Daoy (cell line): ENCODE data around the gene EPHA2. TPM values are rescaled to one million over a fixed set of nuclear protein-coding genes. Genes with fewer than 3 reads are reported as not detected.
A peak's percentile ranks its signal among the peaks of the same experiment; 100 is the strongest.

Source experiments
- DNase-seq: peaks from one replicate; pipeline ENCODE4 v3.0.0-alpha.2; 2015; ENCODE audit warnings: low read depth
- total RNA-seq: library from RNA; depleted of rRNA; stranded (reverse); fragments of >200 nt; shearing (Covaris generic); gene quantifications from 2 replicates; pipeline ENCODE4 v1.2.3, GENCODE V29; 2014

The EPHA2 gene
- total RNA-seq, 1 experiment from 2014 or later = 67.7 TPM

DNA sequence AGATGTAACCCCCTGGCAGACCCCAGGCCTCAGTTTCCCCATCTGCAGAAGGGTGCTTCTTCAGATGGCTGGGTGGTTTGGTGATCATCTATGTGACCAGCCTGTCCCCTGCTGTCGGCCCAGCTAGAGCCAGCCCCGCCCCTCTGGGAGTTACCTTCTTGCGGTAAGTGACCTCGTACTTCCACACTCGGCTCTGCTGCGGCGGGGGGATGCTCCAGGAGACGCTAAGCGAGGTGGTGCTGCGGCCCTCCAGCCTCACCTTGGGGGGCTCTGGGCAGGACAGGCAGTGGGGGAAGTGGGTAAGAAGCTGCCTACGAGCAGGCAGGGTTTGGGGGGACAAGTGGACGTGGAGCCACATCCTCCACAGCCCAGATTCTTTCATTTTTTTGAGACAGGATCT lies 20.4 kb downstream of the EPHA2 start:
- no peak for DNase-seq

DNA sequence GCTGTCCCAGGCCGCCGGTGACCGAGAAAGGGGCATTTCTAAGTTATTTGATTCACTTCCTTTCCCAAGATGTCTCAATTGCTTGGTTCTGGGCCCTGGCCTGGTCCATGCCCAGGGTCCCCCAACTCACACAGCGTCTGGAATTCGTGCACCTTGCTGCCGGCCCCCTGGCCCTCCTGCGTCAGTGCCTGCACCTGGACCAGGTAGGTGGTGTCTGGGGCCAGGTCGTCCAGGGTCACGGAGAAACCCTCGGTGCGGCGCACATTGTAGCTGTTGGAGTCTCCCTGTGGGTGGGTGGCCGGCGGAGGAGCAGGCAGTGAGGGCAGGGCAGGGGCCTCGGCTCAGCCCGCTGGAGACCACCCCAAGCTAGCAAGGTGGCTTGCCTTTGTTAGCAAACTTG lies 21.0 kb downstream of the EPHA2 start:
- no peak for DNase-seq

DNA sequence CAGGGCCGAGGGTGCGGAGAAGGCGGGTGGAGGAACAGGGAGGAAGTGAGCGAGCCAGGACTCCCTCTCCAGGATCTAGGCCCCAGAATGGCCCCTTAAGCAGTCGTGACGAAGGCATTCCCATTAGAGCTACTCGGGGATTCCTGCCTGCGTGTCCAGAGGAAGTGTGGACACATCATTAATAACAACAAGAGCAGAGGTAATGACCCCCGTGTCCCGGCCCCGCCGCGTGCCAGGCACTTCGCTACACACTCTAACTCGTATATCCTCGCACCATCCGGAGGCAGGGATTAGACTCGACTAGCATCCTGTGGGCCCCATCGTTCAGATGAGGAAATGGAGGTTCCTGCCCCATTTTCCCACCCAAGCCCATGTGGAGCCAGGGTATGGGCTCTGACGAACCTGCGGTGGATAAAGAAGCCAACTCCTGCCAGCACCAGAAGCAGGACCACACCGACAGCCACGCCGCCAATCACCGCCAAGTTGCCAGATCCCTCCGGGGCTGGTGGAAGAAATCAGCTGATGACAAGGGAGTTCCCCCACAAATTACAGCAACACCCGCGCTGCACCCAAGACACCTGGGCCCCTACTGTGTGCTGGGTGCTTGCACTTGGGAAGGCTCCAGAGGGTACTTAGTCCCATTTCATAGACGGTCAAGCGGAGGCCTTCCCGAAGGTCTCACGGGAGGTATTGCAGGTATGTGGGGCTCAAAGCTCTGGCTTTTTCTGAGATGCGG lies 21.6 kb downstream of the EPHA2 start:
- DNase-seq = no peak

DNA sequence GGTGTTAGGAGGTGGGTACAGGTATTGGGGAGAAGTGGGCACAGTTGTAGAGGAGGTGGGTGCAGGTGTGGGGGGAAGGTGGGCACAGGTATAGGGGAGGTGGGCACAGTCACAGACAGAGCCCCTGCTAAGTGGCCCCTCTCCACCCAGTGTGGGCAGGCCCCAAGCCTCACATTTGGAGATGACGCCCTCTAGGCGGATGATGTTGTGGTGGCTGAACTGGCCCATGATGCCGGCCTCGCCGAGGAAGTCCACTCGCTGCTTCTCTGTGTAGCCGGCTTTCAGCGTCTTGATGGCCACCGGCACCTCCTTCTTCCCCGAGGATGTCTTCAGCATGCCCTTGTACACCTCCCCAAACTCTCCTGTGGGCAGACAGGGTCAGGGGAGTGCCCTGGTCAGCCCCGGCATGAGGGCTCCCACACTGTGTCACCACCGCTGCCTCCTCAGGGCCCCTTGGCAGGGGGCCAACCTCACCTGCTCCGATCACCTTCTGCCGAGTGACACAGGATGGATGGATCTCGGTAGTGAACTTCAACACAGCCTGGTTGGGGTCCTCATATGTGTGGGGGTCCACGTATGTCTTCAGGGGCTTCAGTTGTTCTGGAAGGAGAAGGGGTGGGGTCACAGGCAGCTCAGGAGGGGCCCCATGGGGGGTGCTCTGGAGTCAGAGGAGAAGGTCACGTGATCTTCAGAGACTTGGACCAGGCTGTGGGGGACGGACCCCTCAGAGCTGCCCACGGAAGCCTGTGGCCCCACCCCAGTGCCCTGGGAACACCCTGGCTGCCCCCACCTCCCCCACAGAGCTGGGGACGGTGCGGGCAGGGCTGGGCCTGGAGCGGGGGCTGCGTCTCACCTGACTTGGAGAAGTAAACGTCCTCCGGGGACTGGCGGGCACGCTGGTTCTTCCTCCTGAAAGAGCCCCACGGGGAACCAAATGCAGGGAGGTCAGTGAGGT lies 22.6 kb downstream of the EPHA2 start:
- no peak for DNase-seq

DNA sequence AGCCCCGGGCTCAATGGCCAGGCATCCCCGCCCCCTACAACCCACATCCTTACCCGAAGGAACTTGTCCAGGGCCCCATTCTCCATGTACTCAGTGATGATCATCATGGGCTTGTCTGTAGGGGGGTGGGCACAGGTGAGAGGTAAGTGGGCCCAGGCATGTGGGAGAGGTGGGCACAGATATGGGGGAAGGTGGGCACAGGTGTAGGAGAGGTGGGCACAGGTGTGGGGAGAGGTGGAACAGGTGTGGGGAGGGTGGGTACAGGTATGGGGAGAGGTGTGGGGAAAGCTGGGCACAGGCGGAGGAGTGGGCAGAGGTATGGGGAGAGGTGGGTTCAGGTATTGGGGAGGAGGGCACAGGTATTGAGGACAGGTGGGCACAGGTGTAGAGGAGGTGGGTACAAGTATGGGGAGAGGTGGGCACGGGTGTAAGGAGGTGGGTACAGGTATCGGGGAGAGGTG lies 23.5 kb downstream of the EPHA2 start:
- DNase-seq = no peak

DNA sequence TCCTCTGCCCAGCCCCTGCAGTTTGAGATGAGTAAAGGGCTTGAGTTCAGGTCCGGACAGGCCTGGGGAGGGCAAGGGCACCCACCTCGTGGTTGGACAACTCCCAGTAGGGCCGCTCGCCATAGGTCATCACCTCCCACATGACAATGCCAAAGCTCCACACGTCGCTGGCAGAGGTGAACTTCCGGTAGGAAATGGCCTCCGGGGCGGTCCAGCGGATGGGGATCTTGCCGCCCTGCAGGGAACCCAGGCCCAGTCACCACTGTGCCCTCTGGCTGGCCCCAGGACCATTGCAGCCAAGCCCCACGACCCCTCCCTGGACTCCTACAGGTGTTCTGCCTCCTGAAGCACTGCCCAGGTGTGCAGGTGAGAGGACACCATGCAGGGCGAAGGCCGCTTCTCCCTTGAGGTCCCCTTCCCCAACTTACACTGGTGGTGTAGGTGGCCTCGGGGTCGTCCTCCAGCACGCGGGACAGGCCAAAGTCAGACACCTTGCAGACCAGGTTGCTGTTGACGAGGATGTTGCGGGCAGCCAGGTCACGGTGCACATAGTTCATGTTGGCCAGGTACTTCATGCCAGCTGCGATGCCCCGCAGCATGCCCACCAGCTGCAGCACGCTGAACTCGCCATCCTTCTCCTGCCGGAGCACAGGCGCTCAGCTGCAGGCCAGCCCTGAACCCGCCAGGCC lies 24.1 kb downstream of the EPHA2 start:
- no peak for DNase-seq

DNA sequence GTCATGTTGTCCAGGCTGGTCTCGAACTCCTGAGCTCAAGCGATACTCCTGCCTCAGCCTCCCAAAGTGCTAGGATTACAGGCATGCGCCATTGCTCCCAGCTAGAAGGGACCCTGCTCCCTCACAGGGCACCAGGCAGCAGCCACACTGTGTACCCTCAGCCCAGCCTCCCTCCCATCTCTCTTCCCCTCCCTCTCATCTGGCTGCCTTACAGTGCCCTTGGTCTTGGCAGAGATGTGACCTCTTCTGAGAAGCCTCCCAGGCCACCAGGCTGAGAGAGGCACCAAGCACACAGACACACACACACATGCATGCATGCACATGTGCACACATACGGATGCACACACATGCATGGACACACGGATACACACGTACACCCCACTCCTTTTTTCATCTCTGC lies 25.0 kb downstream of the EPHA2 start:
- no peak for DNase-seq

DNA sequence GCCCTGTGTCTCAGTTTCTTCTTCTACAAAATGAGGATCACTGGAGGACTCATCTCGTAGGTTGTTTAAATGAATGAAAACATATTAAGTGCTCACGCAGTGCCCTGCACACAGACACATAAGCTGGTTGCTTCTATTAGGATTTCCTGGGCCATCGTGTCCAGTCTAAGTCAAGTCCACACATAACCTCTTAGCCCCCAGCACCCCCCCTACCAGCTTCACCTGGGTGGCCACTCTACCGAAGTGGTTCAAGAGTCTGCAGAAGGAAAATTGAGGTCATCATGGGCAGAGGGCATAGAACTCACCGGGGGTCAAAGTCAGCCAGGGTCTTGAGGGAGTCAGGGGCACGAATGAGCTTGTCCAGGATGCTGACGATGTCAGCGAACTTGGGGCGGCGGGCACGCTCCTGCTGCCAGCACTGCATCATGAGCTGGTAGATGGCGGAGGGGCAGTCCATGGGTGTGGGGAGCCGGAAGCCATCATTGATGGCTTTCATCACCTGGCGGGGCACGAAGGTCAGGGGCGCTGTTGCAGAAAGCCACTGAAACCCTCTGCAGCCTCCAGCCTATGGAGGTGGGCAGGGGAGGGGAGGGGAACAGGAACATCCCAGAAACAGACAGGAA lies 25.8 kb downstream of the EPHA2 start:
- DNase-seq = no peak

DNA sequence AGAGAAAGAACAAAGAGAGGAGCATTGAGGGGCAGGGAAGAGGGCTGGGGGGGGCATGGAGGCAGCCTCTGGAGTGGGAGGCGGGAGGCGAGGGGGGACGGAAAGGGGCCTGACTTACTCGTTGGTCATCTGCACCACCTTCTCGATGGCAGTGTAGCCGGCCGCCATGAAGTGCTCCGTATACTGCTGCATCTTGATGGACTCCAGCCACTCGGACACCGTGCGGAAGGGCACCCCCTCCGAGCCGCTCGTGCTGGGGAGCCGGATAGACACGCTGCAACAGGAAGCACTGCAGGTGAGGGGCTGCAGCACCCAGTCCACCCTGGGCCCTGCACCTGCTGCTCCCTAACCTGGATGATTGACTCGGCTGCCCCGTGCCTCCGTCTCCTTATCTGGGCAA lies 26.6 kb downstream of the EPHA2 start:
- no peak for DNase-seq

DNA sequence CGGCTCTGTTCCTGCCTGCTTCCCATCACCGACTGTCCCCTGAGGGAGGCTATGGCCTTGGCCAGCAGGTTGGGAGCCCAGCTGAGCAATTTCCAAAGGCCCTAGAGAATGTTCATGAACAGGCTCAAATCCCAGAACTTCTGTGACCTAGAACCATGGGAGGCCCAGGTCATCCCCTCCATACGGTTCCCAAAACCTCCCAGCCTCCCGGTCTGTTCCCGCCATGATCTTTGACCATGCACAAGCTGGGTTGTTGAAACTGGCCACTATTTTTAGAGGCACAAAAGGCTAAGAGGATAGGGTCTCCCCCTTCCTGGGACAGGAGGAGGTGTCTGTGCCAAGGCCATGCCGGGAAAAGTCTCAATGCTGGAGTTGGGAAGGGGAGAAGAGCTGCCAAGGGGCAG lies 27.5 kb downstream of the EPHA2 start:
- DNase-seq = no peak

DNA sequence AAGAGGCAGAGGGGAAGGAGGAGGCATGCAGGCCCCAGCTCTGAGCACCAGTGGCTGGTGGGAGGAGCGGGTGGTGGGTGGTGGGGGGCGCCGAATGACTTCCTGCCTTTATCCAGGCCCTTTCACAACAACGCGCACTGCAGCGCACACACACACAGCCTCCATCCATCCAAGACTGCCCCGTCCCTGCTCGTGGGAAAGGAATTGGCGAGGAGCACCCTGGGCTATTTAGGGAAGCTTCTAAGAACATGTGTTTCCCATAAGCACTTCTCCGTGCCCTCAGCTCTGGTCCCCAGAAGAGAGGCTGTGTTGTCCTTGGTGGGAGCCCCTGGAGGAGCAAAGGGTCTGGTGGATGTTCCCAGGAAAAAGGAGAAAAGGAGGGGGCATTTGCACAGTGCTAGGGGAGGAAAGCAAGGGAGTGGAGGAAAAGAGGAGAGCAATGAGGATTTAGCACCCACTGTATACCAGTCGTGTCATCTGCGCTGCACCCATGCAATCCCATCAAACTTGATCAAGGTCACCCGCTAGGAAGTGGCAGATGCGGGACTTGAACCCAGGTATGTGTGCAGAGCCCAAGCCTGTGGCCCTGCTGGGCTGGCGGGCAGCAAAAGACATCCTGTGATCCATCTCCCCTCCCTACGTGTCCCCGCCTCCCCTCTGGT lies 28.1 kb downstream of the EPHA2 start:
- DNase-seq = no peak

DNA sequence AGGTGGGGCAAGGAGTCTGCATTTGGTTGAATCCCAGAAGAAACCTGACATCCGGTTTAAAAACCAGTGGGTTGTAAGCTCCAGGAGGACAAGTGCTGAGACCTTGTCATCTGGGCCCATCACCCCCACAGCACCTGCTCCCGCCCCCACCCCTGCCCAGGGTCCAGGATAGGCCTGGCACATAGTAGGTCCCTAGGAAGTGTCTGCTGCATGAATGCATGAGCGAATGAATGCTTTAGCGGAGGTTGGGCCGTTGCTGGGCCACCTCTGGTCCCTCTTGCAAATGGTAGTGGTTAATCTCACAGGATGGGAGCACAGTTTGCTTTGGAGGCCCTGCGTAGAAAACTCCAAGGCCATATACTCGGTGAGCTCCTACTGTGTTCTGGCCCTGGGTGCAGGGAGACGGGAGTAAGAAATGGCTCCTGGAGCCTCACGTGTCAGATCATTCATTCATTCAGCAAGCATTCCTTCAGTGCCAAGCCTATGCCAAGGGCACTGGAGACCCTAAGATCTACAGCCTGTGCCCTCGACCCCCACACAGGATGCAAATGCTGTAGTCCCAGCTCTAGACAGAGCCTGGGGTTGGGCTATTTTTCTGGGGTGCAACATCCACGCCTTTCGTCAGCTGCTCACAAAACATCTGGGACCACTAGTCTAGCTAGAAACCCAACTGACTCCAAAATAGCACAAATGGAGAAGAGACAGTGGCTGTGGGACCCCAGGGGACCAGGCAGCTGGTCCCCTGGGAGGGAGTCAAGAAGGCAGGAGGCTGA lies 28.9 kb downstream of the EPHA2 start:
- DNase-seq = no peak

DNA sequence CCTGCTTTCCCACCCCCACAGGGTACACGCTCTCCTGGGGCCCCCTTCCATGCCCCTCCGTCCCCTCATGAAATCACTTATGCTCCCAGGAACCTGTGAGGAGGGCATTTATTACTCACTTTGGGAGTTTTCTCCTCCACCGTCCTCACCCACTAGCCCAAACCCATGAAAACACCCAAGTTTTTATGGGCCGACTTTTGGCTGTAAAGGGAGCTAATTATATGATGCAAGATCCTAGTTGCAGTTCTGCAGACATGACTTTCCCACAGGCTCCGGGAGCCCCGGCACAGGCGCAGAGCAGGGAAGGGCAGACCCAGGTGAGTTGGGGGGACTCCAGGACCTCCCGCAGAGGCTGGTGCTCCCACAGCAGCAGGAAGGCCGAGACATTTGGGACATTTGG lies 29.7 kb downstream of the EPHA2 start:
- no peak for DNase-seq

DNA sequence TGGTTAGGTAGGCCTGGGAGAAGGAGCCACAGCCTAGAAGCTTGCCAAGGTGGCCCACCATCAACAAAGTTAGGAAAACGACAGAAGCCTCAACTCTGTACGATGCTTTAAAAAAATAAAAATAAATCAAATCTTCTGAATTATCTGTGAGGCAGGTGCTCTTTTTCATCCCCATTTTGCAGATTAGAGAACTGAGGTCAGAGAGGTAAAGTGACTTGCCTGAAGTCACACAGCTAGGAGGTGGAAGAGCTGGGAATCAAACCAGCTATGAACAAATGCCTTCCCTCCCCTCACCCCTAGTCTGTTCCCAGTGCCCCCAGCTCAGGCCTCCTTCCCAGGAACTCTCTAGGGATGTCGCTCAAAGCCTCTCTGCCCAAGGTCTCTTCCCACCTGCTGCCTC lies 30.4 kb downstream of the EPHA2 start:
- DNase-seq = no peak

DNA sequence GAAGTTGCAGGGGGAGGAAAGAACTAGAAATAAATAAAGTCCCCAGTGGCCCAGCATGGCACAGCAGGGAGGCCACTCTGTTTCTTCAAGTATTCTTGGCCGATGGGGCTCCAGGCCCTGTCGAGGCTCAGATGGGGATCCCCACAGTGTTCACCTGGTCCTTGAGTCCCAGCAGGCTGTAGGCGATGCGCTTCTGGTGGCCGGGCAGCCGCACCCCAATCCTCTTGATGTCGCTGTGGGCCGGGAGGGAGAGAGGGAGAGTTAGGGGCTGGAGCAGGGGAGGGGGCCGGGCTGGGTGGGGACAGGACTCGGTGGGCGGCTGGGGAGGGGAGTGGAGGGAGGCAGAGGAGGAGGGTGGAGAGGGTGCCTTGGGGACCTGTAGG lies 30.8 kb downstream of the EPHA2 start:
- DNase-seq = no peak

DNA sequence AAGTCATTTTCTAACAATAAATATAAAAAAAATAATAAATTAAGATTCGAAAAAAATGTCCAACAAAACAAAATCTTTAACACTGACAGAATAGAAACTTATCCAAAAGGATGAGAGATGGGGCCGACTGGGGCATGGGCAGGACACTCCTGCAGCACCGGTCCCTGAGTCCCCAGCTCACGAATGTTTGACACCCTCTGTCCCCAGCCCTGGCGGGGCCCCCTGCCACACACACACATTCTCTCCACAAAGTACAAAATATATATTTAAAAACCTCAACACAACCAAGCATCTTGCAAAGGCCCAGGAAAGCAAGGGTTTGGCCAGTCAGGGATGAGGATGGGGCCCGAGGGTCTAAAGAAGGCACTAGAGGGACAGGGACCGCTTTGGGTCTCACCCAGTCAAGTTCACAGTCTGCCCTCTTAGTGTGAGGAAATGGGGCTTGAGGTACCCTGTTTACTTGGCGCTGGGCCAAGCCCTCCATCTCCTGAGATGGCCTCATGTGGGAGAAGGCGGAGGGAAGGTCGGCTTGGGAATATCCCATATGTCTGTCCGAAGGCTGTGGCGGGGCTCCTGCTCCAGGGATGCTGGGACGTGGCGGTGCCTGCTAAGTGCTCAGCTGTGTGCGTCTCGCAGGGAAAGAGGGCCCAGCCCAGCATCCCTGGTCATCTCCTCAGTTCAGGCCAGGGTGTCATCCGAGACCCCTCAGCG lies 31.3 kb downstream of the EPHA2 start:
- no peak for DNase-seq

DNA sequence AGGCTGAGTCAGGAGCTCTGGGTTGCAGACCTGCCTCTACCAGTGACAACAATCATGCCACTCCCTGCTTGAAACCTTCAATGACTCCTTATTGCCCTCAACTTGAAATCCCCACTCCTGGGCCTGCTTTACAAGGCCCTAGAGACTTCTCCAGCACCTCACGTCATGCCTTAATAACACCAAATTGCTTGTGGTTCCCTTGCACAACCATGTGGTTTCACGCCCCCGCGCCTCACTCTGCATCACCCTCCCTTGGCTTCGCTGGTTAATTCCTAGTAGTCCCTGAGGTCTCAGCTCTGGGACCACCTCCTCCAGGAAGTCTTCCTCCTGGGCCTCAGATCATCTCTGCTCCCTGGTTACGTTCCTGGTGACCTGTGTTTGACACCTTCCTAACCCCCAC lies 33.0 kb downstream of the EPHA2 start:
- peak; percentile 97 for DNase-seq

DNA sequence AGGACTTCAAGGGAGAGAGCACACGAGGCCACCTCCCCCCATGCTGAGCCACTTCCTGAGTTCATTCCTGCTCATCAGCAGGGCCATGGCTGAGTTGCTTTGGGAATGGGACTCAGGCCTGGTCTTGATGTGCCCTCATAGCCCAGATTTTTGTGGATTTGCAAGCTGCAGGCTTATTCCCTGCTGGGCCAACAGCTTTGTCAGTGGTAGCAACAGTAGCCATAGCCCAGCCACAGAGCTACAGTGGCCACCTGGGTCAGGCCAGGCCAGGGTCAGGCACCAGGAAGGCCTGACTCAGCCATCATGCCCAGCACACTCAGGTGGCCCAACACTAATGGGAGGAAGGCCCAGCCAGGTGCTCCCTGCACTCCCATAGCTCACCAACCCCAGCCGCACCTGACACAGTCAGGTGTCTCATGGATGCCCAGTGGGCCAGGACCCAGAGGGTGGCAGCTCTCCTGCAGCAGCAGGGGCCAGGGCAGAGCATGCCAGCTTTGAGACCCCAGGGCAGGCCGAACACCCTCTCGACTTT lies 33.5 kb downstream of the EPHA2 start:
- no peak for DNase-seq

DNA sequence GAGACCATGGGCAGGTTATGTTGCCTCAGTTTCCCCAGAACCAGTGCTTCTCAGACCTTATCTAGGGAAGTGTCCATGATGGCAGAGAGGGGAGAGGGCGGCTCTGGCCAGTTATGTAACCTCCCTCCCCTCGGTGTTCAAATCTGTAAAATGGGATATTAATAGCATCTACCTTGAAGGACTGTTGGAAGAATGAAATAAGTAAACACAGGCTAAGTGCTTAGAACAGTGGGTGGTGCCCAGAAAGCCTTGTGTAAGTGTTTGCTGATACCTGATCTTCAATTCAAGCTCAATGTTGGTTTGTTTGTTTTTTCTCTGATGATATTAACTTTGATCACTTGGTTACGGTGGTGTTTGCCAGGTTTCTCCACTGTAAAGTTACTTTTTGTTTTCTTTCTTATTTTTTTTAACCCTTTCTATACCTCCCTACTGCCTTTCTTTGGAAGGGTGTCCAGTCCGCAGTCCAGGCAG lies 34.9 kb downstream of the EPHA2 start:
- DNase-seq = no peak

DNA sequence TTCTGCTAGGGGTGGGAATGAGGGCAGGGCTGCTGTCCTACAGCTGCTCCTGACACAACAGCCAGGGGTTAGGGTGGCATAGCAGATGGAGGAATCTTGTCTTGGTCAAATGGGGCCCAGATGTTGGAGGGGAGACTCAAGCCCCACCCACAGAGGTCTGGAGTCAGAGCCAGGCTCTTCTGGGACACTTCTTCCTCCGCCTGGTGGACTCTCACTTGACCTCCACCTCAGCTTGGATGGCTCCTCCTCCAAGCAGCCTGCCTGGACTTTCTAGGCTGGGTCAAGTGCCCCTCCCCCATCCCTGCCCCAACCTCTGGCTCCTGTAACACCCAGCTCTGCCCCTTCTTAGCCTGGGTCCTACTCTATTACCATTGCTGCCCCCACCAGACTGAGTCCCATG lies 35.5 kb downstream of the EPHA2 start:
- no peak for DNase-seq
